Psoas muscle (tissue), 8 donors: Measurements from ENCODE around the gene AOC3. TPM values are rescaled to one million over a fixed set of nuclear protein-coding genes. Genes with fewer than 3 reads are reported as not detected.
"Not testable (repeated sequence)": the region's sequence is repeated elsewhere in the genome, so short reads cannot be mapped to it uniquely, and the experiment has no call there.

Experiments
- ATAC-seq, 4 donors: fragments of 200-7000 bp; cut with Tn5 transposase; one replicate each; pipeline ENCODE4 v1.9.1; 2020; ENCODE audit warnings: moderate library complexity in 3 of 4, mild to moderate bottlenecking in 2 of 4
- DNase-seq, 2 donors: peaks; one replicate each; pipeline ENCODE4 v3.0.0-alpha.2; 2020
- H3K27ac ChIP-seq: fragments of 200-600 bp; one replicate; pipeline ENCODE4 v1.8.0; 2022
- H3K27me3 ChIP-seq, 3 donors: fragments of 200-600 bp in 1 of 3; one replicate each; pipeline versions ENCODE4 v1.6.1 to v1.8.0; 2013 to 2022; ENCODE audit warnings: low read length in 2 of 3, mild to moderate bottlenecking in 2 of 3, moderate library complexity in 1 of 3; ENCODE audit not compliant: insufficient read depth in 3 of 3
- H3K36me3 ChIP-seq, 2 donors: fragments of 200-600 bp in 1 of 2; one replicate each; pipeline versions ENCODE4 v1.6.1 to v1.8.0; 2013 to 2022; ENCODE audit warnings: low read depth in 1 of 2, mild to moderate bottlenecking in 1 of 2, moderate library complexity in 1 of 2; ENCODE audit not compliant: insufficient read depth in 1 of 2
- H3K4me1 ChIP-seq: fragments of 200-600 bp; one replicate; pipeline ENCODE4 v1.8.0; 2022
- H3K4me3 ChIP-seq: fragments of 200-600 bp; one replicate; pipeline ENCODE4 v1.8.0; 2022; ENCODE audit warnings: mild to moderate bottlenecking
- H3K9me3 ChIP-seq: fragments of 200-600 bp; one replicate; pipeline ENCODE4 v1.8.0; 2022
- CTCF ChIP-seq: fragments of 200-600 bp; IDR thresholded peaks from one replicate; pipeline ENCODE4 v1.8.0; 2022; ENCODE audit warnings: antibody characterized with exemption
- WGBS, 3 donors: extraction: QIAGEN DNeasy Blood & Tissue Kit; methylation state at CpG; one replicate each; pipeline versions ENCODE4 v1.1.6 to v1.1.7; 2013; 5-methylcytosine and 5-hydroxymethylcytosine counted together
- intact Hi-C, 2 donors: fragments of 100-400 bp; cut with DNase I; formaldehyde crosslinking; loops; one replicate each; pipeline versions ENCODE4 v1.11.0 to v1.14.2; 2022
- polyA plus RNA-seq, 3 donors: library from polyadenylated mRNA; stranded (reverse); fragments of 200-250 nt; gene quantifications; one replicate each; pipeline ENCODE4 v1.2.3, GENCODE V29; 2013
- total RNA-seq, 4 donors: library from RNA; stranded (reverse); fragmentation: NEBNext Ultra II Directional in 2 of 4; extraction: Animal tissue kit (Norgen Biotek cat#: 25700) in 2 of 4; gene quantifications; one replicate each; pipeline versions ENCODE4 v1.2.1 to v1.2.4, GENCODE V29; 2021 to 2023
- donor health status: healthy with polysubstance abuse.
- donor health status: DM: no; HTN: no; CAD: no; lungs with moderate emphysema.
- donor health status: Bipolar disorder and iron deficiency.
- donor health status: healthy.
- donor health status: DM: yes; HTN: yes; CAD: no.
- donor health status: DM: no; HTN: no; CAD: no.
- donor health status: DM: no; HTN: no; CAD: no.
- donor health status: DM: yes; HTN: yes; CAD: no.

Gene AOC3
- total and polyA plus RNA-seq, 7 donors = 5.8 to 11.8 (median 8.4) TPM

GRCh38 chr17:42868338-42868737, 17.3 kb downstream of the AOC3 start:
- 93 to 96% (median 94%) methylated on average over 12 of the region's 12 CpGs for WGBS, 3 donors

GRCh38 chr17:42871647-42872046, 20.6 kb downstream of the AOC3 start:
- Histone ChIP-seq H3K9me3 (peaks cover 5% of the 10 kb centered on the region), H3K27me3 (no peaks in the 10 kb centered on the region), H3K4me1 (no peaks in the 10 kb centered on the region), H3K36me3 (no peaks in the 10 kb centered on the region), H3K4me3 (no peak overlapping the region), H3K27ac (no peak overlapping the region)
- no peak for ATAC-seq
- 87 to 91% (median 90%) methylated on average over 4 of the region's 4 CpGs for WGBS, 3 donors
- DNase-seq = no peak
- TF ChIP-seq CTCF = no peak
- intact Hi-C loops = no loop called here

More at GRCh38 chr17:42868338-42868737, 17.3 kb downstream of the AOC3 start:
- DNase-seq = no peak
- intact Hi-C loops = no loop called here
- H3K36me3 ChIP-seq = no peaks in the 10 kb centered on the region
- no peak overlapping the region for H3K4me3 ChIP-seq
- H3K4me1 ChIP-seq = no peaks in the 10 kb centered on the region
- no peak overlapping the region for H3K27ac ChIP-seq
- ATAC-seq = no peak
- no peak for TF ChIP-seq CTCF
- peaks cover 5% of the 10 kb centered on the region for H3K9me3 ChIP-seq
- no peaks in the 10 kb centered on the region for H3K27me3 ChIP-seq

- intact Hi-C loops = no loop called here
- H3K36me3 ChIP-seq = no peaks in the 10 kb centered on the region
- peaks cover 5% of the 10 kb centered on the region for H3K9me3 ChIP-seq
- no peak for DNase-seq
- no peak overlapping the region for H3K27ac ChIP-seq
- TF ChIP-seq CTCF = no peak
- H3K4me3 ChIP-seq = no peak overlapping the region
- 92 to 95% (median 92%) methylated on average over 13 of the region's 13 CpGs for WGBS, 3 donors
- no peaks in the 10 kb centered on the region for H3K27me3 ChIP-seq
- no peak for ATAC-seq
- no peaks in the 10 kb centered on the region for H3K4me1 ChIP-seq
Observed at GRCh38 chr17:42872251-42872965, 21.4 kb downstream of the AOC3 start.

- no peak overlapping the region for H3K27ac ChIP-seq
- TF ChIP-seq CTCF = no peak
- H3K4me3 ChIP-seq = no peak overlapping the region
- ATAC-seq (no peak), DNase-seq (no peak)
- no peaks in the 10 kb centered on the region for H3K36me3 ChIP-seq
- WGBS, 3 donors = 68 to 76% (median 72%) methylated on average over 6 of the region's 6 CpGs
- H3K27me3 ChIP-seq = no peaks in the 10 kb centered on the region
- intact Hi-C loops = no loop called here
- H3K9me3 ChIP-seq = peaks cover 5% of the 10 kb centered on the region
- no peaks in the 10 kb centered on the region for H3K4me1 ChIP-seq
Observed at GRCh38 chr17:42873315-42873714, 22.3 kb downstream of the AOC3 start.

GRCh38 chr17:42873932-42874695, 23.1 kb downstream of the AOC3 start:
- H3K4me3 ChIP-seq, H3K27me3 ChIP-seq, H3K27ac ChIP-seq, ATAC-seq, H3K9me3 ChIP-seq, intact Hi-C loops, H3K36me3 ChIP-seq, DNase-seq, H3K4me1 ChIP-seq: not testable (repeated sequence)
- 41 to 55% (median 47%) methylated on average over 8 to 9 of the region's 12 CpGs for WGBS, 3 donors
